Caco-2 (cell line): ENCODE results near the gene GTPBP4. TPM values are rescaled to one million over a fixed set of nuclear protein-coding genes. Genes with fewer than 3 reads are reported as not detected.

Experiments used
- BruUV-seq: library from RNA; stranded (reverse); fragments of 400-500 nt; replicated peaks from 2 replicates; lab custom pipeline; 2021; lab: Mats Ljungman, UMichigan
- CTCF ChIA-PET: fragments of 300-600 bp; sonication (Branson Sonifier 250); formaldehyde crosslinking; loops from one replicate; lab custom pipeline; 2022; ENCODE audit warnings: antibody characterized with exemption; lab: Charles Lee
- POLR2A ChIA-PET: fragments of 300-600 bp; sonication (Branson Sonifier 250); formaldehyde crosslinking; loops from one replicate; lab custom pipeline; 2022; ENCODE audit warnings: antibody characterized with exemption; lab: Charles Lee
- DNase-seq, 2 experiments: peaks; one replicate each; pipeline versions ENCODE4 v3.0.0 to v3.0.0-alpha.2; 2020 to 2022
- H3K27me3 ChIP-seq: replicated peaks from 2 replicates; pipeline ENCODE4 v1.6.0; 2011; ENCODE audit warnings: low read length; ENCODE audit not compliant: control insufficient read depth, insufficient read depth
- H3K36me3 ChIP-seq: 2 replicates; pipeline ENCODE4 v1.5.1; 2011; ENCODE audit warnings: low read length; ENCODE audit not compliant: control insufficient read depth, insufficient read depth
- H3K4me1 ChIP-seq: fragments of 250-450 bp; sonication (Bioruptor Pico); 2 replicates; pipeline ENCODE4 v1.5.1; 2020; ENCODE audit warnings: mild to moderate bottlenecking
- H3K4me3 ChIP-seq: 2 replicates; pipeline ENCODE4 v1.5.1; 2011; ENCODE audit warnings: low read depth, mild to moderate bottlenecking, control low read depth, low read length
- H3K9me3 ChIP-seq: fragments of 250-450 bp; sonication (Bioruptor Pico); 2 replicates; pipeline ENCODE4 v1.5.1; 2020; ENCODE audit warnings: mild to moderate bottlenecking, moderate library complexity
- H3K27ac Mint-ChIP-seq: one replicate; pipeline ENCODE4 v1.8.0; 2022; ENCODE audit warnings: mixed read lengths; ENCODE audit not compliant: unreplicated experiment
- H3K27me3 Mint-ChIP-seq: one replicate; pipeline ENCODE4 v1.8.0; 2022; ENCODE audit warnings: mixed read lengths; ENCODE audit not compliant: insufficient read depth, unreplicated experiment
- H3K36me3 Mint-ChIP-seq: one replicate; pipeline ENCODE4 v1.8.0; 2022; ENCODE audit warnings: mild to moderate bottlenecking, mixed read lengths; ENCODE audit not compliant: insufficient read depth, unreplicated experiment
- H3K4me1 Mint-ChIP-seq: one replicate; pipeline ENCODE4 v1.8.0; 2022; ENCODE audit warnings: low read depth, mixed read lengths; ENCODE audit not compliant: unreplicated experiment
- H3K4me3 Mint-ChIP-seq: one replicate; pipeline ENCODE4 v1.8.0; 2022; ENCODE audit warnings: mild to moderate bottlenecking, moderate library complexity, mixed read lengths; ENCODE audit not compliant: unreplicated experiment
- H3K9me3 Mint-ChIP-seq: one replicate; pipeline ENCODE4 v1.8.0; 2022; ENCODE audit warnings: mixed read lengths; ENCODE audit not compliant: unreplicated experiment
- intact Hi-C: fragments of 100-400 bp; cut with micrococcal nuclease; formaldehyde crosslinking; loops from one replicate; pipeline ENCODE4 v1.10.0; 2022; ENCODE audit not compliant: unreplicated experiment
- total RNA-seq: library from RNA; stranded (reverse); gene quantifications from 2 replicates; pipeline ENCODE4 v1.2.3, GENCODE V29; 2022
- TF ChIP-seq, protein P1 (sequence below), 2 experiments: fragments of 200-600 bp in 1 of 2; IDR thresholded peaks; 1 replicate in 1 of 2; 2 replicates in 1 of 2; pipeline versions ENCODE4 v1.5.1 to v1.8.0; 2011 to 2022; ENCODE audit warnings: antibody characterized with exemption in 1 of 2, control low read depth in 1 of 2, inconsistent platforms in 1 of 2, low read depth in 1 of 2, low read length in 1 of 2, mild to moderate bottlenecking in 1 of 2, moderate library complexity in 1 of 2; ENCODE audit not compliant: insufficient read depth in 1 of 2, severe bottlenecking in 1 of 2, unreplicated experiment in 1 of 2

Gene GTPBP4
- total RNA-seq, 1 experiment from 2014 or later: 202 TPM

DNA sequence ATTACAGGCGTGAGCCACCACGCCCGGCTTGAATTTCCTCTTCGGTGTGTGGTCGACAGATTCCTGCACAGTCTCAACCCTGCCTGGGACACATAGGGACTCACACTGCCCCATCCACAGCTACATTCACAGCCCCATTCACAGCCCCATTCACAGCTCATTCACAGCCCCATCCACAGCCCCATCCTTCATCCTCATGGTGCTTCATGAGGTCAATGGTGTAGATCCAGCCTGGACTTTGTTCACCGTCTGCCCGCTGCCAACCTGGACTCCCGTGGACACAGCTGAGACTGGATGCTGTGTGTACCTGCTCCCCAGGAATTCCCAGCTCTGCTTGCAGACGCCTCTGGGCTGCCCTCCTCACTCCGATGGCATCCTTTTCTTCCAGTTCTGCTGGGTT lies 32.2 kb downstream of the GTPBP4 start:
- H3K27ac Mint-ChIP-seq: no peak overlapping the region
- no peaks in the 10 kb centered on the region for H3K27me3 Mint-ChIP-seq
- ChIA-PET POLR2A (interaction anchor here (1.0 to 1.1 kb wide), 2 partner anchors 13 to 29 kb away, joined by 4 to 5 read pairs; partner anchors contain the start of gene IDI1), CTCF (no interaction called here)
- DNase-seq: no peak
- intact Hi-C loops: no loop called here
- H3K4me1 Mint-ChIP-seq: no peaks in the 10 kb centered on the region
- no peaks in the 10 kb centered on the region for H3K9me3 Mint-ChIP-seq
- no TSS peak for BruUV-seq
- no peaks in the 10 kb centered on the region for H3K9me3 ChIP-seq
- no peaks in the 10 kb centered on the region for H3K4me1 ChIP-seq
- no peak overlapping the region for H3K4me3 Mint-ChIP-seq
- peaks cover 70% of the 10 kb centered on the region for H3K36me3 Mint-ChIP-seq
- no peak overlapping the region for H3K4me3 ChIP-seq
- H3K27me3 ChIP-seq: no peaks in the 10 kb centered on the region
- TF ChIP-seq, protein P1, sequence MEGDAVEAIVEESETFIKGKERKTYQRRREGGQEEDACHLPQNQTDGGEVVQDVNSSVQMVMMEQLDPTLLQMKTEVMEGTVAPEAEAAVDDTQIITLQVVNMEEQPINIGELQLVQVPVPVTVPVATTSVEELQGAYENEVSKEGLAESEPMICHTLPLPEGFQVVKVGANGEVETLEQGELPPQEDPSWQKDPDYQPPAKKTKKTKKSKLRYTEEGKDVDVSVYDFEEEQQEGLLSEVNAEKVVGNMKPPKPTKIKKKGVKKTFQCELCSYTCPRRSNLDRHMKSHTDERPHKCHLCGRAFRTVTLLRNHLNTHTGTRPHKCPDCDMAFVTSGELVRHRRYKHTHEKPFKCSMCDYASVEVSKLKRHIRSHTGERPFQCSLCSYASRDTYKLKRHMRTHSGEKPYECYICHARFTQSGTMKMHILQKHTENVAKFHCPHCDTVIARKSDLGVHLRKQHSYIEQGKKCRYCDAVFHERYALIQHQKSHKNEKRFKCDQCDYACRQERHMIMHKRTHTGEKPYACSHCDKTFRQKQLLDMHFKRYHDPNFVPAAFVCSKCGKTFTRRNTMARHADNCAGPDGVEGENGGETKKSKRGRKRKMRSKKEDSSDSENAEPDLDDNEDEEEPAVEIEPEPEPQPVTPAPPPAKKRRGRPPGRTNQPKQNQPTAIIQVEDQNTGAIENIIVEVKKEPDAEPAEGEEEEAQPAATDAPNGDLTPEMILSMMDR (IDR thresholded peaks at IDR 0.05; ENCODE audit: insufficient read depth in 1 of 2, low read depth in 1 of 2, low read length in 1 of 2, severe bottlenecking in 1 of 2, unreplicated experiment in 1 of 2): no peak
- no peaks in the 10 kb centered on the region; the same call in 1 of the 2 replicates for H3K36me3 ChIP-seq

DNA sequence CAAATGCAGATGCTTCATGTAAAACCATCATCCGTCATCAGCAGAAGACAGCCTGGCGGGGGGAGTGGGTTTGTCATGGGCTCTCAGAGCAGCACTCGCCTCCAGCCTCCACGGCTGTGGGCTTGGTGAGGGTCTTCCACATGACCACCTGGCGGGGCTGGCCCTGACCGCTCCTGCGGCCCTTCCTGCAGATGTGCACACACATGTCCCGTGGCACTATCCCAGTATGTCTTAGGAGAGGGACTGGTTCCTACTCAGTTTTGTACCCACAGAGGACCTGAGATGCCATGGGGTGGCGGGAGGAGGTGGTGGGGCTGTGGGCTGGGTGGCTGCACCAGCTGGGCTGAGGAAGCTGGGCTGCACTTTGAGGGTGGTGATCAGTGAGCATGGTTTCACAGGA lies 32.7 kb downstream of the GTPBP4 start:
- Mint-ChIP-seq H3K27me3 (no peaks in the 10 kb centered on the region), H3K4me1 (no peaks in the 10 kb centered on the region), H3K9me3 (no peaks in the 10 kb centered on the region), H3K36me3 (peaks cover 65% of the 10 kb centered on the region), H3K27ac (no peak overlapping the region), H3K4me3 (no peak overlapping the region)
- Histone ChIP-seq H3K36me3 (no peaks in the 10 kb centered on the region; the same call in 1 of the 2 replicates), H3K9me3 (no peaks in the 10 kb centered on the region), H3K4me1 (no peaks in the 10 kb centered on the region), H3K4me3 (no peak overlapping the region), H3K27me3 (no peaks in the 10 kb centered on the region)
- ChIA-PET POLR2A (interaction anchor here (1.0 to 1.1 kb wide), 2 partner anchors 14 to 28 kb away, joined by 4 to 5 read pairs; partner anchors contain the start of gene IDI1), CTCF (no interaction called here)
- intact Hi-C loops: no loop called here
- no peak for DNase-seq
- no TSS peak for BruUV-seq
- TF ChIP-seq, protein P1 (IDR thresholded peaks at IDR 0.05; ENCODE audit: insufficient read depth in 1 of 2, low read depth in 1 of 2, low read length in 1 of 2, severe bottlenecking in 1 of 2, unreplicated experiment in 1 of 2): no peak

DNA sequence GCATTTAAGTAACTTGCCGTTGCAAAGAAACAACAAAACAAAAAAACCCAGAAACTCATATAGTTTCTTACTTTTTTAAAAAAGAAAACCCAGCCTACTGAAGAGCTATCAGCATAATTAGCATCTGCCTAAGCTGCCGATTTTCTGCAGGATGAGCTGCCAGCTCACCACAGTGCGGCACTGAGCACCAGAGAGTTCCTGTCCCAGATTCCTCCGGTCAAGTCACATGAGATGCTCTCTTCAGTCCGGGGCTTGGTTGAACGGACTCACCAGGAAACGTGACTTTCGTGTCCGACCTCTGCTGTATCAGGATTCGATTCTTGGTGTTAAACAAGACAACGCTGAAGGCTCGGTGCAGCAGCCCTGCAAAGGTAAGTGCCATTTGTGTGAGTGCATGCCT lies 34.2 kb downstream of the GTPBP4 start:
- no peaks in the 10 kb centered on the region for H3K9me3 Mint-ChIP-seq
- DNase-seq: no peak
- Histone ChIP-seq H3K4me1 (no peaks in the 10 kb centered on the region), H3K27me3 (no peaks in the 10 kb centered on the region), H3K36me3 (no peaks in the 10 kb centered on the region; the same call in 1 of the 2 replicates), H3K4me3 (no peak overlapping the region), H3K9me3 (no peaks in the 10 kb centered on the region)
- BruUV-seq: no TSS peak
- no peaks in the 10 kb centered on the region for H3K27me3 Mint-ChIP-seq
- intact Hi-C loops: no loop called here
- H3K4me3 Mint-ChIP-seq: no peak overlapping the region
- H3K36me3 Mint-ChIP-seq: peaks cover 51% of the 10 kb centered on the region
- peak overlapping the region; percentile 32 for H3K27ac Mint-ChIP-seq
- TF ChIP-seq, protein P1 (IDR thresholded peaks at IDR 0.05; ENCODE audit: insufficient read depth in 1 of 2, low read depth in 1 of 2, low read length in 1 of 2, severe bottlenecking in 1 of 2, unreplicated experiment in 1 of 2): no peak
- POLR2A ChIA-PET: no interaction called here
- H3K4me1 Mint-ChIP-seq: no peaks in the 10 kb centered on the region
- CTCF ChIA-PET: no interaction called here
